Measurements from ENCODE around the gene CHSY1.
A peak's percentile ranks its signal among the peaks of the same experiment; 100 is the strongest.

Gene CHSY1

DNA sequence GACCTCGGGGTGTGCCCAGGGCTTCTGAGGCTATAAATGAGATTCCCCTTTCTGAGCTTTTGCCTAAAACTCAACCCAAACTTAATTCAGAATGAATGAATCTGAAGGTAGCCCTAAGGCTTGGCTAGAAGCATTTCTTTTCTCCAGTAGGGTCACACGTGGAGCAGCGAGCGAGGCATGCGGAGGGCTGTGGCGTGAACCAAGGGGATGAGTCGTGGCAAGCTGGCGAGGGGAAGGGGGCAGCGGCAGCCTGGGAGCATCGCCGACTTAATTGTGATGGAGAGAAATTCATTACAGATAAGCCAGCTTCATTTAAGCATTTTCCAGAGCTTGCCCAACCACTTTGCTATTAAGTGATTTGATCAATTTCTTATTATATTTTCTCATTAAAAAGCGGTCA, 79.9 kb downstream of the CHSY1 start:
- DNase-seq (ENCODE audit: low read depth in 2 of 2), result no peak

DNA sequence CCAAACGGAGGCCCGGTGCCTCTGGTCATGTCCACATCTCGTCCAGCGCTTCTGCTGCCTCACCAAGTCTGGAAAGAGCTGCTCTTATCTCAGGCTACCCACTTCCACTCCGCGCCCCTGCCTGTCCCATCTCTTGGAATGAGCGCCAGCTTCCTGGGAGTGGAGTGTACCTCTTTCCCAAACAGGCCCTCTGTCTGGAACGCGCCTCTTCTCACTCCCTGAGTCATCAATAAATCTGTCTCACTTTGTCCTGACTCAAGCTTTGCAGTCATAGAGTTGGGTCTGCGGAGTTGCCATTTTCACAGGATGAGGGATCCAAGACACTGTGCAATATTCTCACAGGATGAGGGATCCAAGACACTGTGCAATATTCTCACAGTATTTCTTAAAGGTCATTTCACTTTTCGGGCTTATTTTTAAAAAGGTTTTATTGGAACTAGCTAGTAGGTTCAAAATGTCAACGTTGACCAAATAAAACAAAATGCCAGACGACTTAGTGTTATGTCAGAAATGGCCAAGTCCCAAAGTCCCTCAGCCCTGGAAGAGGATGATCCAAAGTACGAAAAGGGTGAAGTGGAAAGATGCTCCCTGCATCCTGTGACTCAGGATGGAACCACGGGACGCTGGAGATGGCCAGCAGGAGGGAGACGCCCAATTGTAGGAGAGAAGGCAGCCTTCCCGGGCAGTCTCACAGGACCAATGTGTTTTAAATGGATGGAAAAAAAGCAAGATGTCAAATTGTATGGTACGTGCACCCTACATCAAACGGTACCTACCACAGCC, 81.1 kb downstream of the CHSY1 start:
- DNase-seq (ENCODE audit: low read depth in 2 of 2), result no peak

DNA sequence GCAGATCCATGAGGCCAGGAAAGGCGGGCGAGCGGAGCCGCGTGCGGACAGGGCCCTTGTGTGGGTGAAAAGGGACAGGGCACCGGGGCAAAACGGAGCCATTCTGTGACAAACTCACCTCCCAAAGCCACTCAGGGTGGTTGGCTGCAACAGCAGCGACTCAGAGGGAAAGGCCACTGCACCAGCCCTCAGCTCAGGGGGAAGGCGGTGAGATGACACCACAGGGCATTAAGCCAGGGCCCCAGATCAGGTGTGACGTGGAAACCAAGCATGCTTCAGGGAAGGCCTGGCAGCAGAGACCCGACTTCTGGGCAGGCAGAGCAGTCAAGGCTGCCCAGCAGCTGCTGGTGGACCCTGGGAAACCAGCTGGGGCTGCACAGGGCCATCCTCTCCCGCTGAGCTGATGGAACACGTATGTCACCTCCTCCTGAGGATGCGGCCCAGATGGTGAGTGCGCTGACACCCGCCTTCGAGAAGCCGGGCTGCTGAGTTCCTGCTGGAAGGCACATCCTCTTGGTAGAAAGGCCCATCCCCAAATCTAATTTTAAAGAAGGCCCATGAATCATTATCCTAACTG, 82.3 kb downstream of the CHSY1 start:
- no peak for DNase-seq (ENCODE audit: low read depth in 2 of 2)

DNA sequence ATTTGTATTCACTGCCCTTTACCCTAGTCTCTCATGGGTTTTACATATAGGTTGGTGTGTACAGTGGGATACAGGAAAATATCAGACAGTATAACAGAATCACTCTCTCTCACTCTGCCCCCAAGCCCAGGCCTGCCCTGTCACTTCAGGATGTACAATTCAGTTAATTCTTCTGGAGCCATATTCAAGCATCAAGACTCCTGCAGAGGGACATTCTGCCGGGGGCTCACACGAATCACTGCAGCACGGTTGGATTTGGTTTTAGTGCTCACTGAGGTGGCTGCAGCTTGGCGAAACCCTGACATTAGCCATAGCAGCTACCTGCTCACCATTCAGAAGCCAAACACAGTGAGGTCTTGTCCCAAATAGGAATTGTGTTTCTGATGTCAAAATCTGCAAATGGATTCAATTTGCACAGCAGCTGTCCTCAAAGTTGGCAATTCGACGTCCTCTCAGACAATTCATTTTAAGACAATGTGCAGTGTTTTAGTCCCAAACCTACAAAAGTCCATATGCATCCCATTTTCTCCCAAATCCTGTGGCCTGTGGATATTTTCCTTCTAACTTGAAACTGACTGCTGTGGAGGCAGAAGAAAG, 82.9 kb downstream of the CHSY1 start:
- DNase-seq (ENCODE audit: low read depth in 2 of 2), result no peak

DNA sequence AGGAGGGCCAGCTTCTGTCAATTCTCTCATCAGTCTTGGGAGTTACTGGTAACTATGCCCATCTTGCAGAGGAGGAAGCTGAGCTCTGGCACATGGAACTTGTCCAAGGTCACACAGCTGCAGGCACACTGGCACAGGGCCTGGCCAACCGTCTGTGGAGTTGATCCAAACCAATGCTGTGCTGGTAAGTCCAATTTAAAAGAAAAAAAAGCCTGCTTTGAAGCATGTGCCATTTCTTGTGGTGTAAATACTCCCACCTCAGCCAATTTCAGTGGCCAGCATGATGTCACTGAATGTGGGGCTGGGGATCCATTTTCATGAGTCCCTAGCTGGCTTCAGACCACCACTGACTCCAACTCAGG, 83.4 kb downstream of the CHSY1 start:
- no peak for DNase-seq (ENCODE audit: low read depth in 2 of 2)

DNA sequence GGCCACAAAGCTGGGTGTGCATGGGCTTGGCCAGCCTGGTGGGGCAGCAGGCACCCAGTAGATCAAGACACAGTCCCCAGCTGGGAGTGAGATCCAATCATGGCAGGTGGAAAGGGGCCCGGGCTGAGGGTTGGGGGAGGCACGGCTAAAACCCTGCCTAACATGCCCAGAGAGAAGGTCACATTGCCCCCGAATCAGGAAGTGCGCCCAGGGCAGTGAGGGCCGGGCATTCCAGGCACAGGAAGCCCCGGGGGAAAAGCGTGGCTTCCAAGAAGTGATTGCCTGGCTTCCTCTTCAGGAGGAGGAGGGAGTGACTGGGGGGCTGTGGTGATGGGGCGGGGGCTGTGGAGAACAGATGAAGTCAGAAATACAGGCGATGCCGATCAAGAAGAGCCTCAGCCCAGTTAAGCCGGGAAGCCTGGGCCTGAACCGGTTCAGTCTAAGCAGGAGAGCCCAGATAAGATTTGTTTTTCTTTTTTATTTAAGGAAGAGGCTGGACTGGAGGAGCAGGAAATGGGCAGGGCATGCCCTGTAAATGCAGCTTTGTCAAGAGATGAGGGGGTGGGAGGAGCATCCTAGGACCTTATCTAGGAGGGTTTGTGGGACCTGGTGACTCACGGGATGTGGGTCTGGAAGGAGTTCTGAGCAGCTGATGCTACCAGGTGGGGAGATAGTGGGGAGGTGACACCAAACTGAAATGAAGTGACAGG, 83.9 kb downstream of the CHSY1 start:
- DNase-seq (ENCODE audit: low read depth in 2 of 2), result peak; percentile 26 to 59

DNA sequence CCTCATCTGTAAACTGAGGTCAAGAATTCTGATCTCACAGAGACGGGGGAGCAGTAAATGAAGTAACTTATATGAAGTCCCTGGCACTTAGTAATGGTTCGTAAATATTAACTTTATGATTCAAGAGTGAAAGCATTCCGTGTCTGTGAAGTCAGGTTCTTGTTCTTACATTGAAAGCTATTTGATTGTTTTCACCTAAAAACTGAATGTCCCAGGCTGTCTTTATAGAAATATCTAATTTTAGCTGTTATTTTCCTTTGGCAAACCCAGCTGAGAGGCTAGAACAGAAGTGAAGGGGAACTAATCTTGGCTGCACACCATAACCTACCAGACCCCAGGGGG, 84.5 kb downstream of the CHSY1 start:
- no peak for DNase-seq (ENCODE audit: low read depth in 2 of 2)

DNA sequence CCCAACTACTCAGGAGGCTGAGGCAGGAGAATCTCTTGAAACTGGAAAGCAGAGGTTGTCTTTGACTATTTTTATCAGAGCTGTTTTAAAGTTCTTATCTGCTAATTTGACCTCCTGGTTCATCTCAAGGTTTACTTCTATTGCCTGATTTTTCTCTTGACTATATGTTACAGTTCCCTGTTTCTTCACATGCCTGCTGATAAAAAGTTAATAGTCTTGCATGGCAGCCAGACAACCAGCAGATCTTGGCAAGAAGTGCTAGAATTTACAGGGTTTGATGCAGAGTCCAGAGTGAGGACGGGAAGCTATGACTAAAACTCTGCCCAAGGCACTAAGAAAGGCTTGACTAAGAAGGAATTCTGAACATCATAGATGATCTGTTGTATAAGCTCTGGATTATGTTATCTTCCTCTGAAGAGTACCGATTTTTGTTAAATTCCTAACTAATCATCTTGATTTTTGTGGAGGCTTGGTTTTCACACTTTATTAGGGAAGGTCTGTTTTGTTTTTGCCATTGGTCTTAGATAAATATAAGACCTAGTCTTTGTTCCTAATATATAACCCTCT, 85.9 kb downstream of the CHSY1 start:
- DNase-seq (ENCODE audit: low read depth in 2 of 2), result no peak

DNA sequence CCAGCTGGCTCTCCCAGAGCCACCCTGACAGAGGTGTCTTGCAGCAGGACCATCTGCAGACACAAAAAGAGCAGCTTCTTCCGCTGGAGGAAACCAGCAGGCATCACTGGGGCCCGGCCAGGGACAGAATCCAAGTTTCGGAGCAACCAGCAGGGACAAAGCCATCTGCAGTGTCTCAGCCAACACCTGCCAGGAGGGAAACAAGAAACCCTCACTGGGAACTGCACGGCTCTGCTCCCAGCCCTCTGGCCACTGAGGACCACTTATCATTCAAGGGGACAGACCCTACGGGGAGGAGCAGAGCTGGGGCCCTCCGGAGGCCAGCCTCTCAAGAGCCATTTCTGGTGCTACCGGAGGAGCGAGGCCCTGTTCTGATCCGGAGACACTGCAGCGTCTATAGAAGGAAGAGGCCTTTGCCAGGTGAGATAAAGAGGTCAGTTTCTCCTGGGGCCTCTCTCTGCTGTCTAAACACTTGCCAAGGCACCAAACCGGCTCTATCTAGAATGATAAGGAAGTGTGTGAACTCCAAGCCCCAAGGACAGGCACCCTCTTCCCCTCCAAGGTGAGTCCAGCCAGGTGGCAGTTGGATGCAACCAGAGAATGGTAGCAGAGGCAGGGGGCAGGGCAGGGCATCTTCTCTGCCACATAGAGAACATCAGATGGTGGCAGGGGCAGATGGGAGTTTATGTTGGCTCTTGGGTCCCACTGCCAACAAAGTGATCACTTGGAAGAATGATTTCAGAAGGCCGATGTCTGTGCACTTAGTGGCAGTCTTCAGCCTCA, 89.0 kb downstream of the CHSY1 start:
- no peak for DNase-seq (ENCODE audit: low read depth in 2 of 2)

DNA sequence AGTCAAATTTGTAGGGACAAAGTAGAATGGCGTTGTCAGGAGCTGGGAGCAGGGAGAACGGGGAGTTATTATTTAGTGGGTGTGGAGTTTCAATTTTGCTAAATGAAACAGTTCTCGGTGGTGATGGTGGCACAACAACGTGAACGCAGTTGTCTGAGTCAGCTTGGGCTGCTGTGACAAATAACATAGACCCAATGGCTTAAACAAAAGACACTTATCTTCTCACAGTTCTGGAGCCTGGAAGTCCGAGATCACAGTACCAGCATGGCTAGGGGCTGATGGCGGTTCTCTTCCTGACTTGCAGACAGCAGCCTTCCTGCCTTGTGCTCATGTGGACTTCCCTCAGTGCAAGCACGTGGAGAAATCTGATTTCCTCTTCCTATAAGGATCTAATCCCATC, 90.2 kb downstream of the CHSY1 start:
- DNase-seq (ENCODE audit: low read depth in 2 of 2), result no peak

DNA sequence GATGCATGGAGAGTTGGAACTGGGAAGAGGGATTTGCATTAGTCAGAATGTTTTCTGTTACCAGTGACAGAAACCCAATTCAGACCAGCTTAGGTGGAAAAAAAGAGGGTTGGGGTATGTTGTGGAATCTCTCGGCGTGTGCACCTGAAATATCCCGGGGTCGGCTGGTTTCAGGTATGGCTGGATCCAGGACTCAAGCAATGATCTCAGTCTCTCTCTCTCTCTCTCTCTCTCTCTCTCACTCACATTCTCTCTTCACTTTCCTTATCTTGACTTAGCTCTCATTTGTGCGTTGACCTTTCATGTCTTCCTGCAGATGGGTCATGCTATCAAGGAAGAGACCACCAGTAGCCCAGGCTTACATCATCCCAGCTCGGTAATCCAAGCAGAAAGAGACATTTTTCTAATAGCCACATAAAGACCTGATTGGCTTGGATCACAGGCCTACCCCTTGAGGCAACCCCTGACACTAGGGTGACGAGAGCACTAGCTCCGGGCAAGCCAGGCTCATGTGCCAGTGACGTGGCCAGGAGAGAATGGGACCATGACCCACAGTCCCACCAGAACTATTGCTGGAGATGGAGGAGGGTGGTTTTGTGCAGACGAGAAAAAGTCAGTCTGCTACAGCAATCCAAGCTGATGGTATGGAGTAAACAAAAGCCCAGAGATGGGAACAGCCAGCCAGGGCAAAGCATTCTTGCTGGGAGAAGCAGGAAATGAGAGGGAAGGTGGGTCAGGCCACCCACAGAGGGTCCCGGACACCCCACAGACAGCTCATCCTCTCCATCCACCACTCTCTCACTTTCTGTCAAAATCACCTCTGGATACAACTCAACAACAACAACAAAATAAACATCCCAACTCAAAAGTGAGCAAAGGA, 91.7 kb downstream of the CHSY1 start:
- DNase-seq (ENCODE audit: low read depth in 2 of 2), result no peak

DNA sequence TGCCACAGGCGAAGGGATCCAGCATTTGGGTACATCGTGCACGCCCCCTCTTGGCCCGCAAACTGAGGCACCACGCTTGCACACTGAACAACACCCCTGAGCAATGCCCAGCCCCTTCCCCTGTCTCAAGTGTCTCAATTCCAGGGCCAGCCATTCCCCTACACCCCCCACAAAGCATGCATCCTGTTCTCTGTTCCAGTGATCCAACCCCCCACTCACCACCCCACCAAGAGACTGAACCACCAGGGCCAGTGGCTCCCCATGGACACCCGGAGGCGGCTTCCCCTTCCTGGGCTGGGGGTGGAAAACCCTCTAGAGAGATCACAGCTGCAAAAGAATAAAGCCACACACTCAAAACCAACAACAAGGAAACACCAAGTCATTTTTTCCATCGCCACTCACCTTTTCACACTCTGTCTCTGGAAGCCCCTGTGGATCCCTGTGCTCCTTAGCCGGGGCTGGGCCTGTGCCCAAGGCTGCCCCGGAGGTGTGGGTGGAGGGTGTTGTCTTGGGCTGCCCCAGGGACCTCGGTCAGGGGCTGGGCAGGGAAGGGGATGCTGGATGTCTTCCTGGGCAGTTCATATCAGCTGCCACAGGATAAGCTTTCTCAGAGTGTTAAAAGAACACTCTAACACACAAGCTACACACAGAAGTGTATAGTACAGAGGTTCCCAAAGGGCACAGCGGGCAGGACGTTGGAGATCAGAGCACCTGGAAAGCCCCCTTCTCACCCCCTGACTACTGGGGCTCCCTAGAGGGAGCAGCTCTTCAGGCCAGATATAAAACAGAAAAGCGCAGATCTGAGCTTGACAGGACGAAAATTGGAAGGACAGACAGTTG, 92.5 kb downstream of the CHSY1 start:
- no peak for DNase-seq (ENCODE audit: low read depth in 2 of 2)

DNA sequence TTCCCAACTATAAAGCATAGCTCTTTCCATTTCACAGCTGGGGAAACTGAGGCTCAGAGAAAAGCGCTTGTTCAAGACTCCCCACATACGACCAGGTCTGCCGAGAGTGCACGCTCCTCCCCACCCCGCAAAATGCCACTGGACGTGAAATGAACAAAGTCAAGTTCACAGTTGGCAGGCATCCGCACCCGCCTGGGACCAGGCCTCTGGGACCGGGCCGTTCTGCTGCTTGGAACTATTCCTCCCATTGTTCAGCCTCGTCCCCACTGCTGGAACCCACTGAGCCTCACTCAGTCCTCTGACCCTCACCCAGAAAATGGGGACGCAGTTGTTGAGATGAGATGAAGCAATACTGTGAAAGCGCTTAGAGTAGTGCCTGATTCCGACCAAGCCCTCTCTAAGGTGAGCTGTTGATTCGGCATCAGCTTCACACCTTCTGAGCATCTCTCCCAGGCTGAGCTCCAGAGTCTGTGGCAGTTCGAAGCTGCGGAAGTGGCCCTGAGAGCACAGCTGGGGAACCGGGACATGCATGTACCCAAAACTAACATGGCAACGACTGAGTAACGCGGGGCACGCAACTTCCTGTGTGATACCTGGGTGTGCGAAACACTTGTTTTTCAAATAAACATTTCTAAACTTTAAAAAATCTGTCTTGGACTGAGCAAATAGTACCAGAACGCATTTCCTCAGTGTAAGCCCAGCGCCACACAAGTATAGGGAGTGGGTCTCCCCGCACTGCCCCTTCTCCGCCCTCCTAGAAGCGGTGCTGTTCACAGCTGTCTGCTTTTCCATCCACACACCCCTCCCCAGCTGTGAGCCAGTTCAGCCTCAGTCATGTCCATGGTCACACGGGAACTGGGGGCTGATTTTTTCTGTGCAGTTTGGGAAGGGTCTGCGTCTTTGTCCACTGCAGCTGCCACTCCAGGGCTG, 93.4 kb downstream of the CHSY1 start:
- DNase-seq (ENCODE audit: low read depth in 2 of 2), result no peak

DNA sequence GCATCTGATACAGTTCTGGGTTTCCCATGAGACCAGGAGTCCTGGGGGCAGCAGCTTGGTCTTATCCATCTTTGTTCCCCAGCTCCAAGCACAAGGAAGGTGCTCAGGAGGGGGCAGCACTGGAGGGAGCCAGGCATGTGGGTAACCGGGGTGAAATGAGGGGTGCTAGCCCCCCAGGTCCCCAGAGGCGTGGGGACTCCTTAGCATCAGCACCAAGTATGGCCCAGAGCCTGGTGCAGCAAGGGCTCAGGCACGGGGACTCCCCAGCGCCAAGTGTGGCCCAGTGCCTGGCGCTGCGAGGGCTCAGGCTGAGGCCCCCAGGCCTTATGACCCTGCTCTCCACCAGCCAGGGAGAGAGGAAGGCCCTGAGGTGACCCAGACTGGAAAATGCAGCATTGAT, 94.1 kb downstream of the CHSY1 start:
- DNase-seq (ENCODE audit: low read depth in 2 of 2), result no peak

DNA sequence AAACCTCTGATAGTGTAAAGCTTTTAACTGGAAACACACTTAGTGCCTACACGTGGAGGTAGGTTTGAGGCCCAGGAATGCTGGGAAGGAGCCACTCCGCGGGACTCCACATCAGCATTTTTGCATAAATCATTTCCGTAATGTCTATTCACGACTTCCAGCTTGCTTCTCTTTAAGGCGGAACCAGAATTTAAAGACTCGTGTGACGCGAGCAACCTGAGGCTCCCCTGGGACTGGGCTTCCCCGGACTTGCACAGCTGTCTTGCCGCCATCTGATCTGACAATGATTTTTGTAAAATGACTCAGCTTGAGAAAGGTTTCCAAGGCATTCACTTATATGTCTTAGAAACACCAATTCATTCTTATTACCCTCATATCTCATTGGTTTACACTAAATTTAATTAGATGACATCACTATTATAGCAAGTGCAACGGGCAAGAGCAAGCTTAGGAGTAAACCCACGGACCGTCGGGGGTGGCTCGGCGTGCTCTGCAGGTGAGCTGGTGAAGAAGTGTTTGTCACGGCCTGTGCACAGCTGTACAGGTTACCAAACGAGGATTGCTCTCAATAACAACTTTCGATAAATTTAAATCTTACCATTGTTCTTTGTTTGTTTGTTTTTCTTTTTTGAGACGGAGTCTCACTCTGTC, 95.2 kb downstream of the CHSY1 start:
- no peak for DNase-seq (ENCODE audit: low read depth in 2 of 2)

DNA sequence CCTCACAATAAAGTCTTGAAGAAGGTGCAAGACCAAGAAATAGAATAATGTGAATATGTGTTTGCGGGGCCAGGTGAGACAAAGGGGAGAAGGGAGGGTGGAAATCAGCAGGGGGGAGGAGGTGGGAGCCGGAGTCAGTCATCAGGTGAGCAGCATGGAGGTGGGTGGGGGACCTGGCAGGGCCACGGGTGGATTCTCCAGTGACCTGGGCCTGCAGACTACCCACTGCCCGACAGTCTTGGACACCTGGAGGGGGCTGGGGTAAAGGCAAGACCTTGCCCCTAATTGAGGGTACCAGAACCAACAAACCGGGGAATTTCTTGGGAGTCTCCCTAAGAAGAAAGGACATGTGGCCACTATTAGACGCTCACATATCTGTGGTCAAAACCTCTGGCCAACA, 95.8 kb downstream of the CHSY1 start:
- DNase-seq (ENCODE audit: low read depth in 2 of 2), result no peak

DNA sequence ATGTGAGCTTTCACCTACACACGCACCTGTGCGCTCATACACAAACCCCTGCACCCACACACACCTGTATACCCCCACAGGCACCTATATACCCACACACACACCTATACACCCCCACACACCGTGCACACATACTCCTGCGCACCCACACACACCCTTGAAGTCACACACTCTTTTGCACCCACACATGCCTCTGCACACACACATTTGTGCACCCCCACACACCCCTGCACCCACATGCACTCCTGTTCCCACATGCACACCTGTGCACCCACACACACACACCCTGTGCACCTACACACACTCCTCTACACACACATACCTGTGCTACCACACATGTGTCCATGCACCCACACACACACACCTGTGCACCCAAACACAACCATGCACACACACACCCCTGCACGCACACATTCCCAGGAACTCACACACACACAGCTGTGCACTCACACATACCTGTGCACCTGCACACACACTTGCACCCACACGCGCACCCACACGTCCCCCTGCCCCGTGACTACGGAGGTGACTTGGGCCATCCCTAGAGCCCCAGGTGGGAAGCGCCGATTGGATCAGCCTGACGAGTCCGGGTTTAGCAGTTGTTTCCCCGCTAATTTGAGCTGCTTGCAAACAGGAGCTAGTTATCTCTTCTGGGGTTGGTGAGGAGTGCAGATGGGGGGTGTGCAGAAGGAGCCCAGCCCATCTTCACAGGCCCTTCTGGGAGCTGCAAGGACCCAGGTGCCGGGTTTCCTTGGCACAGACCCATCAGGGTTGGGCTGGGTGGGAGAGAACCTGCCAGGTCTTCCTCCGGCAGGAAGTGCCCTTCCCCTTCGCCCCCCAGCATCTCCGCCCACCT, 97.8 kb downstream of the CHSY1 start:
- DNase-seq (ENCODE audit: low read depth in 2 of 2), result no peak

All from activated CD8-positive, alpha-beta memory T cell treated with anti-CD3 and anti-CD28 coated beads for 4 hours (primary cell).